Right lobe of liver (tissue), 6 donors: Measurements from ENCODE around the gene UBAP2L. TPM values are rescaled to one million over a fixed set of nuclear protein-coding genes. Genes with fewer than 3 reads are reported as not detected.

Experiments used
- ATAC-seq, 4 donors: fragments of 200-7000 bp; cut with Tn5 transposase; one replicate each; pipeline ENCODE4 v1.9.1; 2020; ENCODE audit warnings: mild to moderate bottlenecking in 4 of 4, moderate library complexity in 4 of 4
- DNase-seq, 3 donors: peaks; one replicate each; pipeline ENCODE4 v3.0.0-alpha.2; 2020
- H3K27ac ChIP-seq, 3 donors: fragments of 200-600 bp; one replicate each; pipeline ENCODE4 v1.8.0; 2022
- H3K27me3 ChIP-seq, 2 donors: fragments of 200-600 bp; one replicate each; pipeline ENCODE4 v1.8.0; 2022
- H3K36me3 ChIP-seq, 4 donors: fragments of 200-600 bp; sonication (generic) in 1 of 4; one replicate each; pipeline versions ENCODE4 v1.5.1 to v1.8.0; 2017 to 2022; ENCODE audit warnings: control low read depth in 1 of 4
- H3K4me1 ChIP-seq, 4 donors: fragments of 200-600 bp; sonication (generic) in 1 of 4; one replicate each; pipeline versions ENCODE4 v1.5.1 to v1.8.0; 2017 to 2022; ENCODE audit warnings: control low read depth in 1 of 4
- H3K4me3 ChIP-seq, 3 donors: fragments of 200-600 bp; one replicate each; pipeline ENCODE4 v1.8.0; 2022
- H3K9me3 ChIP-seq, 4 donors: fragments of 200-600 bp; sonication (generic) in 1 of 4; one replicate each; pipeline versions ENCODE4 v1.5.1 to v1.8.0; 2017 to 2022; ENCODE audit warnings: control low read depth in 1 of 4
- CTCF ChIP-seq, 4 donors: fragments of 200-600 bp in 3 of 4; fragments of 450-650 bp in 1 of 4; IDR thresholded peaks; one replicate each; pipeline versions ENCODE4 v1.5.1 to v1.8.0; 2016 to 2022; ENCODE audit warnings: antibody characterized with exemption in 4 of 4, mild to moderate bottlenecking in 2 of 4
- POLR2A ChIP-seq: fragments of 450-650 bp; IDR thresholded peaks from one replicate; pipeline ENCODE4 v1.6.1; 2017; ENCODE audit warnings: antibody characterized with exemption, mild to moderate bottlenecking
- WGBS: methylation state at CpG from one replicate; pipeline ENCODE4 v1.1.6; 2018; ENCODE audit warnings: low coverage, low lambda C conversion rate; ENCODE audit not compliant: insufficient coverage; ENCODE audit errors: missing lambda C conversion rate; 5-methylcytosine and 5-hydroxymethylcytosine counted together
- intact Hi-C, 2 donors: fragments of 100-400 bp; cut with DNase I; formaldehyde crosslinking; loops; one replicate each; pipeline versions ENCODE4 v1.11.2 to v1.14.1; 2022
- total RNA-seq, 6 experiments: library from RNA; depleted of rRNA in 2 of 6; stranded (reverse); fragments of >200 nt in 2 of 6; fragmentation: NEBNext Ultra II Directional in 3 of 6; extraction: Animal tissue kit (Norgen Biotek cat#: 25700) in 3 of 6; gene quantifications; one replicate each; pipeline versions ENCODE4 v1.1.0 to v1.2.4, GENCODE V29; 2016 to 2023
- donor health status: DM: no; HTN: yes; CAD: no.
- donor health status: DM: no; HTN: no; CAD: no.
- donor health status: DM: no; HTN: no; CAD: no.
- donor health status: DM: no; HTN: yes; CAD: no.
- donor health status: DM: no; HTN: yes; CAD: no.

Gene UBAP2L
- total RNA-seq, 6 experiments from 2014 or later = 26.8 to 57.2 (median 40.4) TPM

GRCh38 chr1:154241703-154242351, 21.1 kb downstream of the UBAP2L start:
- Histone ChIP-seq H3K4me3 (no peak overlapping the region), H3K27me3 (no peaks in the 10 kb centered on the region), H3K36me3 (peaks cover 14 to 68% (median 42%) of the 10 kb centered on the region in 4 donors), H3K9me3 (no peaks in the 10 kb centered on the region), H3K4me1 (peaks cover 0 to 33% (median 13%) of the 10 kb centered on the region in 4 donors), H3K27ac (no peak overlapping the region)
- TF ChIP-seq POLR2A (no peak), CTCF (IDR thresholded peaks at IDR 0.05) (no peak)
- no peak for DNase-seq
- WGBS = 89% methylated on average over 3 of the region's 3 CpGs
- intact Hi-C loops = no loop called here
- ATAC-seq = no peak

- Histone ChIP-seq H3K27me3 (no peaks in the 10 kb centered on the region), H3K27ac (no peak overlapping the region), H3K36me3 (peaks cover 24 to 100% (median 71%) of the 10 kb centered on the region in 4 donors), H3K9me3 (no peaks in the 10 kb centered on the region), H3K4me1 (no peaks in the 10 kb centered on the region), H3K4me3 (no peak overlapping the region)
- WGBS = 97% methylated on average over 7 of the region's 7 CpGs
- DNase-seq (no peak), ATAC-seq (no peak)
- TF ChIP-seq POLR2A = no peak
- TF ChIP-seq CTCF (IDR thresholded peaks at IDR 0.05) = no peak
- intact Hi-C loops = no loop called here
Observed at GRCh38 chr1:154253671-154254070, 32.9 kb downstream of the UBAP2L start.

- H3K27ac ChIP-seq = no peak overlapping the region
- H3K4me3 ChIP-seq = no peak overlapping the region
- no peak for DNase-seq
- H3K9me3 ChIP-seq = no peaks in the 10 kb centered on the region
- H3K27me3 ChIP-seq = no peaks in the 10 kb centered on the region
- peaks cover 14 to 100% (median 80%) of the 10 kb centered on the region in 4 donors for H3K36me3 ChIP-seq
- TF ChIP-seq CTCF (IDR thresholded peaks at IDR 0.05) (no peak), POLR2A (no peak)
- H3K4me1 ChIP-seq = no peaks in the 10 kb centered on the region
- intact Hi-C loops = no loop called here
- no peak for ATAC-seq
Observed at GRCh38 chr1:154256686-154257085, 35.9 kb downstream of the UBAP2L start.

GRCh38 chr1:154258784-154259183, 38.0 kb downstream of the UBAP2L start:
- Histone ChIP-seq H3K9me3 (no peaks in the 10 kb centered on the region), H3K27me3 (no peaks in the 10 kb centered on the region), H3K4me1 (no peaks in the 10 kb centered on the region), H3K27ac (no peak overlapping the region), H3K4me3 (no peak overlapping the region), H3K36me3 (peaks cover 14 to 100% (median 81%) of the 10 kb centered on the region in 4 donors)
- WGBS = 100% methylated on average over 2 of the region's 2 CpGs
- DNase-seq (no peak), ATAC-seq (no peak)
- intact Hi-C loops = no loop called here
- no peak for TF ChIP-seq POLR2A
- no peak for TF ChIP-seq CTCF (IDR thresholded peaks at IDR 0.05)
